GM18868 (cell line): ENCODE results near the gene CHI3L1.

Experiments used
- ATAC-seq: cut with Tn5 transposase; IDR thresholded peaks from one replicate; pipeline ENCODE4 v1.9.1; 2021; ENCODE audit warnings: mild to moderate bottlenecking, moderate library complexity; ENCODE audit not compliant: unreplicated experiment

CHI3L1 gene

GRCh38 chr1:203206129-203206687 is 19.7 kb upstream of the CHI3L1 start:
- ATAC-seq = no peak

DNA sequence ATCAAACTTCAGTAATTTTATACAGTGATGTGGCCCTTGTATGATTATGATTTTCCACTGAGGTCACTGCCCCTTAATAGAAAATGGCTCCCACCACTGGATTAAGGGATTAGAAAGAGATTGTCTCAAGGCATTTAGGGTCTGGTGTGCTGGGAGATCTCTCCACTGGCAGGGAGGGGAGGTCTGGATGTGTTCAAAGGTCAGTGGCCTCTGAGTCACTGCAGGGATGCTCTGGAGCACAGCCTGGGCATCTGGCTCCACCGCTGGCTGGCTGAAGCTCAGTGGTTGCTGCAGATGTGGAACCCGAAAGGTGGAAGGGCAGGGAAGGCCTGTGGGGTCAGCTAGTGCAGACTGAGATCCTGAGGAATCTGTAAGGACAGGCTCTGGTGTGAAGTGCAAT is 18.3 kb upstream of the CHI3L1 start:
- no peak for ATAC-seq

- ATAC-seq = no peak
Measured at GRCh38 chr1:203202431-203203245, 16.1 kb upstream of the CHI3L1 start.

- no peak for ATAC-seq
Measured at GRCh38 chr1:203201516-203202205, 15.2 kb upstream of the CHI3L1 start.

GRCh38 chr1:203200916-203201315 is 14.4 kb upstream of the CHI3L1 start:
- no peak for ATAC-seq

DNA sequence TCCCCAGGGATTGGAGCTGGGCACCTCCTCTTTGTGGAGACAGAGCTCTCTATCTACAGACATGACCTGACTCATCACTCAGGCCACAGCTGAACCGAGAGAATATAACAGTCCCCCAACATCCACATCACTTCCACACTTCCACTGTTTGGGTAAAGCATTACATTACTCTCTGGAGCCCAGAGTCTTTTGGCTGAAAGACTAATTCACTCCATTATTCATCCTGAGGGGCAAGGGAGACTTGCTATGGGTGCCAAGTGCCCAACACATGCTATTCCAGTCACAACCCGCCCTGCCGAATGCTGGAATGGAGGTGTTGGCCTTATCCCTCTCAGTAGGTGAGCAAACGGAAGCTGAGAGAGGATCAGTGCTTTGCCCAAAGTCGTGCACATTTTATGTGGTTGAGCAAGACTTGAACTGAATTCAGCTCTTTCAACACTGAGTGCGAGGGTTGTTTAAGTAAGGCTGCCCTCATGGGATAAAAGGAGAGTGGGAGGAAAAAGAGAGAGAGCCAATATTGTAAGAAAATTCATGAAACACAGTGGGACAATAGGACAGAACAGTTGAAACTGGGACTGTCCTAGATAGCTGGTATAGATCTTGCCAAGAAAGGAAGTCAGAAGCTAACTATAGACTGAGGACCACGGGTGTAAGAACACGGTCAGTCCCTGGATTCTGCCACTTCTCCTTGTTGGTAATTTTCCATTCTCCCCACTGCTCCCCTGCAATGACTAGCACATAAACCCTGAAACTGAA is 13.5 kb upstream of the CHI3L1 start:
- ATAC-seq = no peak

GRCh38 chr1:203199481-203199815 is 12.9 kb upstream of the CHI3L1 start:
- ATAC-seq = no peak

GRCh38 chr1:203199002-203199401 is 12.5 kb upstream of the CHI3L1 start:
- no peak for ATAC-seq

DNA sequence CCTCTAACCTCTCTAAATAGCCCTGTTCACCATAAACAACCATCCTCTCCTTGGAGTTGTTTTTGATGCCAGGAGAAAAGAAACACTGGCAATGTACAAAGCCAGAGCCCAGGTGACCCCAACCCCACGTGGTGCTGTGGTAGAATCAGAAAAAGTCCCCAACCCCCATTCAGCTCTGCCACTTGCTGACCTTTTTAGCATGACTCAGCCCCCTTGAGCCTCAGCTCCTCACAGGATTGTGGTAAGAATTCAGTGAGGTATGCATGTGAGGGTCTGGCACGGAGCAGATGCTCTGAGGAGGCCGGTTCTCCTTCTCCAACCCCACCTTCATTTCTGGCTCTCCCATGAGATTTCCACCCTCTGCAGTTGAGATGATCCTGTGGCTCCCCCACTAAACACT is 11.1 kb upstream of the CHI3L1 start:
- ATAC-seq = no peak

- no peak for ATAC-seq
Measured at GRCh38 chr1:203196371-203196770, 9.9 kb upstream of the CHI3L1 start.

GRCh38 chr1:203190949-203191348 is 4.4 kb upstream of the CHI3L1 start:
- ATAC-seq = no peak

DNA sequence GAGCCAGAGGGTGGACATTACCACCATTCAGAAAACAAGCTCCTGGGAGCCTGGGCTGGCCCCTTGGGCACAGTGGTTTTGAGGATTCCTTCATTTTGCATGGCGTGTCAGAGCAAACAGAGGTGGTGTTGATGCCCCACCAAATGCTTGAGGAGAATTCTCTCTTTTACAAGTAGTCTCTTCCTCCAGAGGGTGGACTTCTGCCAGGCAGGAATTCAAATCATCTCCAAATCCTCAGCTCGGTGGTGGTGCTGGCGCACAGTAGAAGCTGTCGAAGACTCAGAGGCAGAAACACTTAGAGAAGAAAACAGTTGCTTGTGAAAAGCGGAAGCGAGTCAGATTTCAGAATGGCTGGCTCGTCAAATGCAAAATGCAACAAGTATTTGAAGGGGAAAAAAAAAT is 3.4 kb upstream of the CHI3L1 start:
- no peak for ATAC-seq

- ATAC-seq = no peak
Measured at GRCh38 chr1:203188686-203189232, 2.3 kb upstream of the CHI3L1 start.

- ATAC-seq = no peak
Measured at GRCh38 chr1:203187689-203188264, 1.3 kb upstream of the CHI3L1 start.

DNA sequence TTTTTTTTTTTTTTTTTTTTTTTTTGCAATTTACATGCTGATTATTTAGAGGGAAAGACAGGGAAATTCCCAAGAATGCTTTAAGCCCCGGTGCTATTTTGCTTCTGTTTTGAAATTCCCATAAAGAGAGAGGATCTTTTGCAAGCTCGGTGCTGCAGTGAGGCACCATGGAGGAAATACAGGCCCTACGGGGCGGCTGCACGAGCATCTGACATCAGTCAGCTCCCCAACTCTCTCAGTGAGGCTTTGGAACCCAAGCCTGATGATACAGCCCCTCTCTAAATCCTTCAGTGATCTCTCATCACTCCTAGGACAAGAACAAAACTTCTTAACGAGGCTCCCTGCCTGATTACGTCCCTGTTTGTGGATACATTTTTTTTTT is 791 bp upstream of the CHI3L1 start:
- no peak for ATAC-seq

- no peak for ATAC-seq
Measured at GRCh38 chr1:203186091-203186445, 436 bp downstream of the CHI3L1 start.

DNA sequence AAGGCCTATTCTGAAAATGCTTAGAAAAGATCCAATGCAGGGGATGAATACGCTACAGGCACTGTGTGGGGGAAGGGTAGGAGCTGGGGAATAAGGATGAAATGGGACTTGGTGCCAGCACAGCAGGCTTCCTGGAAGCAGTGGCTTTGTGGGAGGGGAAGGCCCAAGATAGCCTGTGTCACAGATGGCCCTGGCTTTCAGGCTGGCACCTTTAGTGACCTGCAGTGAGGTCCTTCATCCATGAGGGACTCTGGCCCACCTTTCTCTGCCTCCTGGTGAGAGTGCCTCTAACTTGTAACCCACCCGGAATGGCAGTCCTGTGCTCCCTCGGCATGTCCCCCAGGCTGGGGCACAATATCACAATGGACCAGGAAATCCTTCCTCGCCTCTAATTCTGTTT is 919 bp downstream of the CHI3L1 start:
- ATAC-seq = no peak

DNA sequence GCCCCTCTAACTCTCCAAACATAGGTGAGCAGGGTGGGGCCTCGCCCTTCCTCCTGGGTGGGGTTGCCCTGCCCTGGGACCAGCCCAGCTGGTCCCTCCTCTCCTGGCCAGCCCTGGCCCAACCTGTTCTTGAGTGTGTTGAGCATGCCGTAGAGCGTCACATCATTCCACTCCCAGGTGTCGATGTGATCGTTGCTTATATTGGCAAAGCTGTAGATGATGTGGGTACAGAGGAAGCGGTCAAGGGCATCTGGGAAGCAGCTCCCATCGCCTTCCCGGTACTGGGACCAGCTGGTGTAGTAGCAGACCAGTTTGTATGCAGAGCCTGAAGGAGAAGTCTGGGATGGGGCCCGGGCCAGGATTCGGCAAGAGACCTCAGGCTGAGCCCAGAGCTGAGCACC is 1.4 kb downstream of the CHI3L1 start:
- ATAC-seq = no peak

DNA sequence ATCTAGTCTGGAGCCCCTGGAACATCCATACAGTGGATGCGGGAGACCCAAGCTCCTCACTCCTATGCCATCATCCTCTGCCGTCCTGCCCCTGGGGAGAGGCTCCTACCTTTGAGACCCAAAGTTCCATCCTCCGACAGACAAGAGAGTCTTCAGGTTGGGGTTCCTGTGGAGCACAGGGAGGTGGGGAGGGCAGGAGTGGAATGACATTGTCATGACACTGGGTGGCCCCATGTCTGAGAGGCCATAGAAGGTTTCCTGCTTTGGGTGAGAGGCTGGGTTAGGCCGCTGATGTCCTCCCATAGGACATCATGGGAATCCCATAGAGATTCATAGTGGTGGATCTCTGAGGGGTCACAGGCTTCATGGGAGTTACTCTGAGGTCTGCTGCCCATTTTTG is 2.0 kb downstream of the CHI3L1 start:
- ATAC-seq = no peak

- no peak for ATAC-seq
Measured at GRCh38 chr1:203183828-203184227, 2.7 kb downstream of the CHI3L1 start.

GRCh38 chr1:203182387-203182953 is 4.0 kb downstream of the CHI3L1 start:
- no peak for ATAC-seq
